ENCODE measurements around the gene CSTPP1. TPM values are rescaled to one million over a fixed set of nuclear protein-coding genes. Genes with fewer than 3 reads are reported as not detected.

CSTPP1 gene
- total and polyA plus RNA-seq, 2 of the 8 experiments (the other 6 are each of a cell fraction or from before 2014, with no cell fraction given), result 24.2 to 28.7 TPM

DNA sequence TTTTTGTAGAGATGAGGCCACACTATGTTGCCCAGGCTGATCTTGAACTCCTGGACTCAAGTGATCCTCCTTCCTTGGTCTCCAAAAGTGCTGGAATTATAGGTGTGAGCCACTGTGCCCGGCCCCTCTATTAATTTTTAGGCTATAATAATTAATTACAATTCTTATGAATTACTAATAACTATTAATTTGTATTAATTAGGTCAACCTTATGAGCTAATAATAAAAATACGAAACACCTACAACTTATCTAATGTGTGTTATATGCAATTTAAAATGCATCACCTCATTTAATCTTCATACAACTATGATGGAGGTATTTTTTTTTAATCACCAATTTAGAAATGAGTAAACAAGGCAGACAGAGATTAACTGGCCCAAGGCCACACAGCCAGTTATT lies 44.5 kb upstream of the CSTPP1 start (continued):
- TF ChIP-seq, protein P1, sequence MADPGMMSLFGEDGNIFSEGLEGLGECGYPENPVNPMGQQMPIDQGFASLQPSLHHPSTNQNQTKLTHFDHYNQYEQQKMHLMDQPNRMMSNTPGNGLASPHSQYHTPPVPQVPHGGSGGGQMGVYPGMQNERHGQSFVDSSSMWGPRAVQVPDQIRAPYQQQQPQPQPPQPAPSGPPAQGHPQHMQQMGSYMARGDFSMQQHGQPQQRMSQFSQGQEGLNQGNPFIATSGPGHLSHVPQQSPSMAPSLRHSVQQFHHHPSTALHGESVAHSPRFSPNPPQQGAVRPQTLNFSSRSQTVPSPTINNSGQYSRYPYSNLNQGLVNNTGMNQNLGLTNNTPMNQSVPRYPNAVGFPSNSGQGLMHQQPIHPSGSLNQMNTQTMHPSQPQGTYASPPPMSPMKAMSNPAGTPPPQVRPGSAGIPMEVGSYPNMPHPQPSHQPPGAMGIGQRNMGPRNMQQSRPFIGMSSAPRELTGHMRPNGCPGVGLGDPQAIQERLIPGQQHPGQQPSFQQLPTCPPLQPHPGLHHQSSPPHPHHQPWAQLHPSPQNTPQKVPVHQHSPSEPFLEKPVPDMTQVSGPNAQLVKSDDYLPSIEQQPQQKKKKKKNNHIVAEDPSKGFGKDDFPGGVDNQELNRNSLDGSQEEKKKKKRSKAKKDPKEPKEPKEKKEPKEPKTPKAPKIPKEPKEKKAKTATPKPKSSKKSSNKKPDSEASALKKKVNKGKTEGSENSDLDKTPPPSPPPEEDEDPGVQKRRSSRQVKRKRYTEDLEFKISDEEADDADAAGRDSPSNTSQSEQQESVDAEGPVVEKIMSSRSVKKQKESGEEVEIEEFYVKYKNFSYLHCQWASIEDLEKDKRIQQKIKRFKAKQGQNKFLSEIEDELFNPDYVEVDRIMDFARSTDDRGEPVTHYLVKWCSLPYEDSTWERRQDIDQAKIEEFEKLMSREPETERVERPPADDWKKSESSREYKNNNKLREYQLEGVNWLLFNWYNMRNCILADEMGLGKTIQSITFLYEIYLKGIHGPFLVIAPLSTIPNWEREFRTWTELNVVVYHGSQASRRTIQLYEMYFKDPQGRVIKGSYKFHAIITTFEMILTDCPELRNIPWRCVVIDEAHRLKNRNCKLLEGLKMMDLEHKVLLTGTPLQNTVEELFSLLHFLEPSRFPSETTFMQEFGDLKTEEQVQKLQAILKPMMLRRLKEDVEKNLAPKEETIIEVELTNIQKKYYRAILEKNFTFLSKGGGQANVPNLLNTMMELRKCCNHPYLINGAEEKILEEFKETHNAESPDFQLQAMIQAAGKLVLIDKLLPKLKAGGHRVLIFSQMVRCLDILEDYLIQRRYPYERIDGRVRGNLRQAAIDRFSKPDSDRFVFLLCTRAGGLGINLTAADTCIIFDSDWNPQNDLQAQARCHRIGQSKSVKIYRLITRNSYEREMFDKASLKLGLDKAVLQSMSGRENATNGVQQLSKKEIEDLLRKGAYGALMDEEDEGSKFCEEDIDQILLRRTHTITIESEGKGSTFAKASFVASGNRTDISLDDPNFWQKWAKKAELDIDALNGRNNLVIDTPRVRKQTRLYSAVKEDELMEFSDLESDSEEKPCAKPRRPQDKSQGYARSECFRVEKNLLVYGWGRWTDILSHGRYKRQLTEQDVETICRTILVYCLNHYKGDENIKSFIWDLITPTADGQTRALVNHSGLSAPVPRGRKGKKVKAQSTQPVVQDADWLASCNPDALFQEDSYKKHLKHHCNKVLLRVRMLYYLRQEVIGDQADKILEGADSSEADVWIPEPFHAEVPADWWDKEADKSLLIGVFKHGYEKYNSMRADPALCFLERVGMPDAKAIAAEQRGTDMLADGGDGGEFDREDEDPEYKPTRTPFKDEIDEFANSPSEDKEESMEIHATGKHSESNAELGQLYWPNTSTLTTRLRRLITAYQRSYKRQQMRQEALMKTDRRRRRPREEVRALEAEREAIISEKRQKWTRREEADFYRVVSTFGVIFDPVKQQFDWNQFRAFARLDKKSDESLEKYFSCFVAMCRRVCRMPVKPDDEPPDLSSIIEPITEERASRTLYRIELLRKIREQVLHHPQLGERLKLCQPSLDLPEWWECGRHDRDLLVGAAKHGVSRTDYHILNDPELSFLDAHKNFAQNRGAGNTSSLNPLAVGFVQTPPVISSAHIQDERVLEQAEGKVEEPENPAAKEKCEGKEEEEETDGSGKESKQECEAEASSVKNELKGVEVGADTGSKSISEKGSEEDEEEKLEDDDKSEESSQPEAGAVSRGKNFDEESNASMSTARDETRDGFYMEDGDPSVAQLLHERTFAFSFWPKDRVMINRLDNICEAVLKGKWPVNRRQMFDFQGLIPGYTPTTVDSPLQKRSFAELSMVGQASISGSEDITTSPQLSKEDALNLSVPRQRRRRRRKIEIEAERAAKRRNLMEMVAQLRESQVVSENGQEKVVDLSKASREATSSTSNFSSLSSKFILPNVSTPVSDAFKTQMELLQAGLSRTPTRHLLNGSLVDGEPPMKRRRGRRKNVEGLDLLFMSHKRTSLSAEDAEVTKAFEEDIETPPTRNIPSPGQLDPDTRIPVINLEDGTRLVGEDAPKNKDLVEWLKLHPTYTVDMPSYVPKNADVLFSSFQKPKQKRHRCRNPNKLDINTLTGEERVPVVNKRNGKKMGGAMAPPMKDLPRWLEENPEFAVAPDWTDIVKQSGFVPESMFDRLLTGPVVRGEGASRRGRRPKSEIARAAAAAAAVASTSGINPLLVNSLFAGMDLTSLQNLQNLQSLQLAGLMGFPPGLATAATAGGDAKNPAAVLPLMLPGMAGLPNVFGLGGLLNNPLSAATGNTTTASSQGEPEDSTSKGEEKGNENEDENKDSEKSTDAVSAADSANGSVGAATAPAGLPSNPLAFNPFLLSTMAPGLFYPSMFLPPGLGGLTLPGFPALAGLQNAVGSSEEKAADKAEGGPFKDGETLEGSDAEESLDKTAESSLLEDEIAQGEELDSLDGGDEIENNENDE (IDR thresholded peaks at IDR 0.05; ENCODE audit: insufficient replicate concordance, low read length), result no peak
- TF ChIP-seq JUND (IDR thresholded peaks at IDR 0.05; ENCODE audit: low read length) (no peak), FOSL1 (IDR thresholded peaks at IDR 0.05; ENCODE audit: insufficient read depth, low read depth, low read length) (no peak), GABPA (IDR thresholded peaks at IDR 0.05; ENCODE audit: borderline replicate concordance, insufficient read depth, low read length) (no peak)
- TF ChIP-seq, protein P2, sequence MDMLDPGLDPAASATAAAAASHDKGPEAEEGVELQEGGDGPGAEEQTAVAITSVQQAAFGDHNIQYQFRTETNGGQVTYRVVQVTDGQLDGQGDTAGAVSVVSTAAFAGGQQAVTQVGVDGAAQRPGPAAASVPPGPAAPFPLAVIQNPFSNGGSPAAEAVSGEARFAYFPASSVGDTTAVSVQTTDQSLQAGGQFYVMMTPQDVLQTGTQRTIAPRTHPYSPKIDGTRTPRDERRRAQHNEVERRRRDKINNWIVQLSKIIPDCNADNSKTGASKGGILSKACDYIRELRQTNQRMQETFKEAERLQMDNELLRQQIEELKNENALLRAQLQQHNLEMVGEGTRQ (IDR thresholded peaks at IDR 0.05; ENCODE audit: low read length), result no peak
